SK-N-SH treated with all-trans-retinoic acid at 6 μM for 48 hours (cell line): Measurements from ENCODE around the gene CYP46A1.

Experiments used
- ATAC-seq: fragments of 200-7000 bp; cut with Tn5 transposase; 3 replicates; pipeline ENCODE4 v1.9.1; 2020; ENCODE audit warnings: mild to moderate bottlenecking, moderate library complexity
- ARNTL ChIP-seq: fragments of 450-650 bp; formaldehyde crosslinking; IDR thresholded peaks from 2 replicates; pipeline ENCODE4 v1.5.0; 2020; ENCODE audit warnings: low read depth, mild to moderate bottlenecking, moderate library complexity, borderline replicate concordance
- BACH2 ChIP-seq: fragments of 250-450 bp; sonication (Bioruptor Pico); IDR thresholded peaks from 2 replicates; pipeline ENCODE4 v1.9.0; 2021; ENCODE audit warnings: mild to moderate bottlenecking, borderline replicate concordance
- CSDC2 ChIP-seq: fragments of 250-450 bp; sonication (Bioruptor Pico); IDR thresholded peaks from 2 replicates; pipeline ENCODE4 v1.5.0; 2020; ENCODE audit warnings: mild to moderate bottlenecking, moderate library complexity
- GLIS3 ChIP-seq: fragments of 250-450 bp; sonication (Bioruptor Pico); IDR thresholded peaks from 2 replicates; pipeline ENCODE4 v1.5.0; 2020; ENCODE audit warnings: mild to moderate bottlenecking, moderate library complexity
- ISL1 ChIP-seq: fragments of 250-450 bp; sonication (Bioruptor Pico); IDR thresholded peaks from 2 replicates; pipeline ENCODE4 v2.1.2; 2022; ENCODE audit warnings: mild to moderate bottlenecking, moderate library complexity
- OSR1 ChIP-seq: fragments of 250-450 bp; sonication (Bioruptor Pico); IDR thresholded peaks from 2 replicates; pipeline ENCODE4 v1.8.0; 2022; ENCODE audit warnings: moderate library complexity, mild to moderate bottlenecking, inconsistent platforms
- RARB ChIP-seq: fragments of 250-450 bp; sonication (Bioruptor Pico); IDR thresholded peaks from 2 replicates; pipeline ENCODE4 v1.8.0; 2021; ENCODE audit warnings: mild to moderate bottlenecking, moderate library complexity
- SNAI2 ChIP-seq: fragments of 250-450 bp; sonication (Bioruptor Pico); IDR thresholded peaks from 2 replicates; pipeline ENCODE4 v1.5.0; 2020; ENCODE audit warnings: mild to moderate bottlenecking, moderate library complexity
- TOX ChIP-seq: fragments of 250-450 bp; sonication (Bioruptor Pico); IDR thresholded peaks from 2 replicates; pipeline ENCODE4 v1.8.0; 2021; ENCODE audit warnings: mild to moderate bottlenecking, moderate library complexity, borderline replicate concordance
- ZC3H10 ChIP-seq: fragments of 250-450 bp; sonication (Bioruptor Pico); IDR thresholded peaks from 2 replicates; pipeline ENCODE4 v1.5.1; 2021; ENCODE audit warnings: mild to moderate bottlenecking, moderate library complexity
- ZFP30 ChIP-seq: fragments of 450-650 bp; formaldehyde crosslinking; IDR thresholded peaks from 2 replicates; pipeline ENCODE4 v1.5.0; 2022; ENCODE audit warnings: mild to moderate bottlenecking, moderate library complexity
- ZNF70 ChIP-seq: fragments of 450-650 bp; formaldehyde crosslinking; IDR thresholded peaks from 2 replicates; pipeline ENCODE4 v1.5.0; 2020; ENCODE audit warnings: mild to moderate bottlenecking, moderate library complexity
- ZNF8 ChIP-seq: fragments of 450-650 bp; formaldehyde crosslinking; IDR thresholded peaks from 2 replicates; pipeline ENCODE4 v1.5.0; 2020; ENCODE audit warnings: mild to moderate bottlenecking, moderate library complexity
- TF ChIP-seq, protein P1 (sequence below): fragments of 250-450 bp; sonication (Bioruptor Pico); IDR thresholded peaks from 2 replicates; pipeline ENCODE4 v1.5.1; 2020; ENCODE audit warnings: low read depth, mild to moderate bottlenecking, moderate library complexity
- TF ChIP-seq, protein P2 (sequence below): fragments of 250-450 bp; sonication (Bioruptor Pico); IDR thresholded peaks from 2 replicates; pipeline ENCODE4 v1.5.0; 2020; ENCODE audit warnings: mild to moderate bottlenecking, moderate library complexity
- TF ChIP-seq, protein P3 (sequence below): fragments of 250-450 bp; sonication (Bioruptor Pico); IDR thresholded peaks from 2 replicates; pipeline ENCODE4 v1.8.0; 2020; ENCODE audit warnings: mild to moderate bottlenecking, moderate library complexity, borderline replicate concordance
- TF ChIP-seq, protein P4 (sequence below): fragments of 250-450 bp; sonication (Bioruptor Pico); IDR thresholded peaks from 2 replicates; pipeline ENCODE4 v1.8.0; 2021; ENCODE audit warnings: low read depth, mild to moderate bottlenecking, moderate library complexity, borderline replicate concordance

CYP46A1 gene

GRCh38 chr14:99741227-99741976 lies 57.3 kb downstream of the CYP46A1 start:
- TF ChIP-seq ZNF70 (CRISPR knock-in tag) (no peak), ZFP30 (no peak), TOX (CRISPR knock-in tag) (no peak), RARB (CRISPR knock-in tag) (no peak), ISL1 (CRISPR knock-in tag) (no peak)
- ATAC-seq: no peak

DNA sequence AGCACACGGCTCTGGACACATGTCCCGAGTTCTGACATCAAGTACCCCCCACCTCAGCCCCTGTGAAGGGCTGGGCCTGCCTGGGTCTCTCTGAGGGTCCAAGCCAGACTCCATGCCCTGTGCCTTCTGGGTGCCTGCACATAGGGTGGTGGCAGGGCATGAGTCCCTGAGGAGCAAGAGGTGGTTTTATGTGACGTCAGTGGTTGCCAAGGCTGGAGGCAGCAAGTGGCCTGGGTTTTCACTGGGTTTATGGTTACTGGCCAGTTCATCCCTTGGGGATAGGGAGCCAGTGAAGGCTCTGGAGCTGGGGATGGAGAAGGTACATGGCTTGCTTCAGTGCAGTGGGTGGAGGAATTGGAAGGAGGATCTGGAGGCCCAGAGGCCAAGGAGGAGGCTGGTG lies 58.0 kb downstream of the CYP46A1 start:
- ATAC-seq: no peak
- TF ChIP-seq SNAI2 (CRISPR knock-in tag) (no peak), ARNTL (CRISPR knock-in tag) (no peak), TOX (CRISPR knock-in tag) (no peak), ZNF8 (CRISPR knock-in tag) (no peak), ZC3H10 (CRISPR knock-in tag) (no peak)
- TF ChIP-seq, protein P1, sequence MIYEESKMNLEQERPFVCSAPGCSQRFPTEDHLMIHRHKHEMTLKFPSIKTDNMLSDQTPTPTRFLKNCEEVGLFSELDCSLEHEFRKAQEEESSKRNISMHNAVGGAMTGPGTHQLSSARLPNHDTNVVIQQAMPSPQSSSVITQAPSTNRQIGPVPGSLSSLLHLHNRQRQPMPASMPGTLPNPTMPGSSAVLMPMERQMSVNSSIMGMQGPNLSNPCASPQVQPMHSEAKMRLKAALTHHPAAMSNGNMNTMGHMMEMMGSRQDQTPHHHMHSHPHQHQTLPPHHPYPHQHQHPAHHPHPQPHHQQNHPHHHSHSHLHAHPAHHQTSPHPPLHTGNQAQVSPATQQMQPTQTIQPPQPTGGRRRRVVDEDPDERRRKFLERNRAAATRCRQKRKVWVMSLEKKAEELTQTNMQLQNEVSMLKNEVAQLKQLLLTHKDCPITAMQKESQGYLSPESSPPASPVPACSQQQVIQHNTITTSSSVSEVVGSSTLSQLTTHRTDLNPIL (CRISPR knock-in tag): no peak
- TF ChIP-seq, protein P2, sequence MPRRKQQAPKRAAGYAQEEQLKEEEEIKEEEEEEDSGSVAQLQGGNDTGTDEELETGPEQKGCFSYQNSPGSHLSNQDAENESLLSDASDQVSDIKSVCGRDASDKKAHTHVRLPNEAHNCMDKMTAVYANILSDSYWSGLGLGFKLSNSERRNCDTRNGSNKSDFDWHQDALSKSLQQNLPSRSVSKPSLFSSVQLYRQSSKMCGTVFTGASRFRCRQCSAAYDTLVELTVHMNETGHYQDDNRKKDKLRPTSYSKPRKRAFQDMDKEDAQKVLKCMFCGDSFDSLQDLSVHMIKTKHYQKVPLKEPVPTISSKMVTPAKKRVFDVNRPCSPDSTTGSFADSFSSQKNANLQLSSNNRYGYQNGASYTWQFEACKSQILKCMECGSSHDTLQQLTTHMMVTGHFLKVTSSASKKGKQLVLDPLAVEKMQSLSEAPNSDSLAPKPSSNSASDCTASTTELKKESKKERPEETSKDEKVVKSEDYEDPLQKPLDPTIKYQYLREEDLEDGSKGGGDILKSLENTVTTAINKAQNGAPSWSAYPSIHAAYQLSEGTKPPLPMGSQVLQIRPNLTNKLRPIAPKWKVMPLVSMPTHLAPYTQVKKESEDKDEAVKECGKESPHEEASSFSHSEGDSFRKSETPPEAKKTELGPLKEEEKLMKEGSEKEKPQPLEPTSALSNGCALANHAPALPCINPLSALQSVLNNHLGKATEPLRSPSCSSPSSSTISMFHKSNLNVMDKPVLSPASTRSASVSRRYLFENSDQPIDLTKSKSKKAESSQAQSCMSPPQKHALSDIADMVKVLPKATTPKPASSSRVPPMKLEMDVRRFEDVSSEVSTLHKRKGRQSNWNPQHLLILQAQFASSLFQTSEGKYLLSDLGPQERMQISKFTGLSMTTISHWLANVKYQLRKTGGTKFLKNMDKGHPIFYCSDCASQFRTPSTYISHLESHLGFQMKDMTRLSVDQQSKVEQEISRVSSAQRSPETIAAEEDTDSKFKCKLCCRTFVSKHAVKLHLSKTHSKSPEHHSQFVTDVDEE (CRISPR knock-in tag): no peak
- TF ChIP-seq, protein P3, sequence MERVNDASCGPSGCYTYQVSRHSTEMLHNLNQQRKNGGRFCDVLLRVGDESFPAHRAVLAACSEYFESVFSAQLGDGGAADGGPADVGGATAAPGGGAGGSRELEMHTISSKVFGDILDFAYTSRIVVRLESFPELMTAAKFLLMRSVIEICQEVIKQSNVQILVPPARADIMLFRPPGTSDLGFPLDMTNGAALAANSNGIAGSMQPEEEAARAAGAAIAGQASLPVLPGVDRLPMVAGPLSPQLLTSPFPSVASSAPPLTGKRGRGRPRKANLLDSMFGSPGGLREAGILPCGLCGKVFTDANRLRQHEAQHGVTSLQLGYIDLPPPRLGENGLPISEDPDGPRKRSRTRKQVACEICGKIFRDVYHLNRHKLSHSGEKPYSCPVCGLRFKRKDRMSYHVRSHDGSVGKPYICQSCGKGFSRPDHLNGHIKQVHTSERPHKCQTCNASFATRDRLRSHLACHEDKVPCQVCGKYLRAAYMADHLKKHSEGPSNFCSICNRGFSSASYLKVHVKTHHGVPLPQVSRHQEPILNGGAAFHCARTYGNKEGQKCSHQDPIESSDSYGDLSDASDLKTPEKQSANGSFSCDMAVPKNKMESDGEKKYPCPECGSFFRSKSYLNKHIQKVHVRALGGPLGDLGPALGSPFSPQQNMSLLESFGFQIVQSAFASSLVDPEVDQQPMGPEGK (CRISPR knock-in tag): no peak
- TF ChIP-seq, all 23 proteins: peak for 0

- no peak for ATAC-seq
- TF ChIP-seq GLIS3 (CRISPR knock-in tag) (no peak), ZNF8 (CRISPR knock-in tag) (no peak), OSR1 (CRISPR knock-in tag) (no peak), BACH2 (CRISPR knock-in tag) (no peak), CSDC2 (CRISPR knock-in tag) (no peak)
- TF ChIP-seq, protein P4, sequence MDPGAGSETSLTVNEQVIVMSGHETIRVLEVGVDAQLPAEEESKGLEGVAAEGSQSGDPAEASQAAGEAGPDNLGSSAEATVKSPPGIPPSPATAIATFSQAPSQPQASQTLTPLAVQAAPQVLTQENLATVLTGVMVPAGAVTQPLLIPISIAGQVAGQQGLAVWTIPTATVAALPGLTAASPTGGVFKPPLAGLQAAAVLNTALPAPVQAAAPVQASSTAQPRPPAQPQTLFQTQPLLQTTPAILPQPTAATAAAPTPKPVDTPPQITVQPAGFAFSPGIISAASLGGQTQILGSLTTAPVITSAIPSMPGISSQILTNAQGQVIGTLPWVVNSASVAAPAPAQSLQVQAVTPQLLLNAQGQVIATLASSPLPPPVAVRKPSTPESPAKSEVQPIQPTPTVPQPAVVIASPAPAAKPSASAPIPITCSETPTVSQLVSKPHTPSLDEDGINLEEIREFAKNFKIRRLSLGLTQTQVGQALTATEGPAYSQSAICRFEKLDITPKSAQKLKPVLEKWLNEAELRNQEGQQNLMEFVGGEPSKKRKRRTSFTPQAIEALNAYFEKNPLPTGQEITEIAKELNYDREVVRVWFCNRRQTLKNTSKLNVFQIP (CRISPR knock-in tag): no peak
- TF ChIP-seq, all 23 proteins: peak for 0
These were observed 58.7 kb downstream of the CYP46A1 start for GRCh38 chr14:99742509-99743487.

GRCh38 chr14:99744199-99744872 lies 60.2 kb downstream of the CYP46A1 start:
- ATAC-seq: no peak
- TF ChIP-seq OSR1 (CRISPR knock-in tag) (no peak), ARNTL (CRISPR knock-in tag) (no peak), ZNF70 (CRISPR knock-in tag) (no peak)
- TF ChIP-seq, all 23 proteins: peak for 0
